ENCODE results near the gene DIPK1B.
"Not testable (repeated sequence)": the region's sequence is repeated elsewhere in the genome, so short reads cannot be mapped to it uniquely, and the experiment has no call there.

The DIPK1B gene

DNA sequence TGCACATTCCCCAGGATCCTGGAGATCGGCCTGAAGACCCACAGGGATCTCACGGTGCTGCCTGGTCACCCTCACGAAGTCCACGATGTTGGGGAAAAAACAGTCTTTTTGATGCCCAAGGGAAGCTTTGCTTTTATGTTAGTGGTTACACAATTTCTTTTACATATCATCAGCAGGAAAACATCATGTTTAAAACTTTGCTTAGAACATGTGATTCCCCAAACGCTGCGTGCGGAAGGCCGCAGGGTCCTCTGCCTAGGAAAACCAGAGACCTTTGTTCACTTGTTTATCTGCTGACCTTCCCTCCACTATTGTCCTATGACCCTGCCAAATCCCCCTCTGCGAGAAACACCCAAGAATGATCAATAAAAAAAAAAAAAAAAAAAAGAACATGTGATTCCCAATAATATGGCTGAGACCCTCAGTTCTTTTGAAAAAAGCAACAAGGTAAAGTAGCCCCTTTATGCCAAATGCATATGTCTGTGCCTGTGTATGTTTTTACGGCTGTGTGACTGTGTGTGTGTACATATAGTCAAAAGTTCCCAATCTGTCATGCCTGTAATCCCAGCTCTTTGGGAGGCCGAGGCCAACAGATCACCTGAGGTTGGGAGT, 13.6 kb upstream of the DIPK1B start:
- DNase-seq (ENCODE audit: low read depth in 3 of 3) = no peak

DNA sequence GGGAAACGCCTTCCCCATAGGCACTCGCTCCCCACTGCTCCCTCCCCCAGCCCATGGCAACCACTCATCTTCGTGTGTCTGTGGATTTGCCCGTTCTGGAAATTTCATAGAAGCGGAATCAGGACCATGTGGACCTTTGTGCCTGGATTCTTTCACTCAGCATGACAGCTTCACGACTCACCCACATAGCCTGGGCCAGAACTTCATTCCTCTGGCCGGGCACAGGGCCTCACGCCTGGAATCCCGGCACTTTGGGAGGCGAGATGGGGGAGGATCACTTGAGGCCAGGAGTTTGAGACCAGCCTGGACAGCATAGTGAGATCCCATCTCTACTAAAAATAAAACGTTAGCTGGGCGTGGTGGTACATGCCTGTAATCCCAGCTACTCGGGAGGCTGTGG, 12.1 kb upstream of the DIPK1B start:
- no peak for DNase-seq (ENCODE audit: low read depth in 3 of 3)

DNA sequence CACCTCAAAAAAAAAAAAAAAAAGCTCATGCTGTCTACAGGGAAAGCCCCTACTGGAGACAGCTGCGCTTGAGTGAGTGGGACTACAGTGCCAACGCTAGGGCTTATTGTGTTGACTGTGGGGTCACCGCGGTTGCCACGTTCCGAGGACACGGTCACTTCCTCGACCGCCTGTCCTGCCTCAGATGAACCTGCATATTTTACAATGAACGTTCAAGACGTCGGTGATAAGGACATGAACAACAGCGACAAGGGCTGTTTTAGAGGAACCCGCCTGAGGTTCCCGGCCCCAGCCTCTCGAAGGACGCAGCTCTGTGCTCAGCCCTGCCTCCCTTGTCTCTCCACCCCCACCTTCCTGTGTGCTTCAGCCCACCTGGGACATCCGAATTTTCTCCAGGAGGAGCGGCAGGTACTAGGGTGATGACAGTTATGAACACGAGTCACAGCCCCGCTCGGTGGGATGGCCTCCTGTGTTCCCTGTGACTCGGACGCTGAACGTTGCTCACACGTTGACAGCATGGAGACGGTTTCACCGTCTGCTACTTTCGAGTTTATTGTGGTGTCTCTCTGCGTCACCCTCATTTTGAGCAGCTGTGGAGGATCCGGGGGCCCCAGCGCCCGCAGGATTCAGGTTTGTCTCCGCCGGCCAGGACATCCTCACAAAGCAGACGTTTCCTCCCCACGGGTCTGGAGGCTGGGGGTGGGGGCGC, 11.3 kb upstream of the DIPK1B start:
- peak; percentile 58 to 75 (median 60) for DNase-seq (ENCODE audit: low read depth in 3 of 3)

GRCh38 chr9:136701668-136702053, 10.7 kb upstream of the DIPK1B start:
- no peak for DNase-seq (ENCODE audit: low read depth in 3 of 3)

DNA sequence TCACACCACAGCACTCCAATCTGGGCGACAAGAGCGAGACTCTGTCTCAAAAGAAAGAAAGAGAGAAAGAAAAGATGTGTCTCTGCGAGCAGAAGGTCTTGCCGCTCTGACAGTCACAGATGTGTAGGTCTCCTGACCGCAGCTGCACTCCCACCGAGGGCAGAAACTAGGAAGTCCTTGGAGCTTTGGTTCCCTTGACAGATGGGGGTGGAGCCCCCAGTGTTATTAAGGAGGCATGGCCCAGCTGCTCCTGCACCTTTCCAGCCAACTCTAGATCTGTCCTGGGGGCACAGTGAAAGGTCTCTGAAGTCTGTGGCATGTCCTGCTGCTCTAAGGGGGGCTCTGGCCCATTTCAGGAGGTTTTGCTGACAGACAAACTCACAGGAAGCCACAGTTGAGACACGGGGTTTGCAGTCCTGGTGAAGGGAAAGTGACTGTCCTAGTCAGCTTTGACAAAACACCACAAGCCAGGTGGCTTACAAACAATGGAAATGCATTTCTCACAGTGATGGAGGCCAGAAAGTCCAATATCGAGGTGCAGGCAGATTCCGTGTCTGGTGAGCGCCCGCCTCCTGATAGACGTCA, 9.0 kb upstream of the DIPK1B start:
- no peak for DNase-seq (ENCODE audit: low read depth in 3 of 3)

GRCh38 chr9:136704741-136705140, 7.6 kb upstream of the DIPK1B start:
- not testable (repeated sequence) for DNase-seq (ENCODE audit: low read depth in 3 of 3)

DNA sequence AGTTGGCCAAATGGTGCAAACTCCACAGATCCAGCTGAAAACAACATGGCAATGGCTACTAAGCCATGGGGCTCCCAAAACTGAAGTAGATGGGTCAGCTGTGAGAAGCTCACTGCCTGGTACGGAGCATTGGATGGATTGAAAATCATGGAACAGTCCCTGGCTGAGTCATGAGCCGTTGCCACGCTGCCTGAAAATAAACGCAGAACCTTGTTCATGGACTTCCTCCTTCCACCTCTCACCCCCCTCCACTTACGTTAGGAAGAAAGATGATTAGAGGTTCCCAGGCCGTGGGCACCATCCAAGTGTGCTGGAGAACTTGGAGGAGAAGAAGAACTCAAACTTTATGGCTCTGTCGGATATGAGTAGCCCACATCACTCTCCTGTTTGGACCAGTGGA, 6.8 kb upstream of the DIPK1B start:
- DNase-seq (ENCODE audit: low read depth in 3 of 3) = no peak

DNA sequence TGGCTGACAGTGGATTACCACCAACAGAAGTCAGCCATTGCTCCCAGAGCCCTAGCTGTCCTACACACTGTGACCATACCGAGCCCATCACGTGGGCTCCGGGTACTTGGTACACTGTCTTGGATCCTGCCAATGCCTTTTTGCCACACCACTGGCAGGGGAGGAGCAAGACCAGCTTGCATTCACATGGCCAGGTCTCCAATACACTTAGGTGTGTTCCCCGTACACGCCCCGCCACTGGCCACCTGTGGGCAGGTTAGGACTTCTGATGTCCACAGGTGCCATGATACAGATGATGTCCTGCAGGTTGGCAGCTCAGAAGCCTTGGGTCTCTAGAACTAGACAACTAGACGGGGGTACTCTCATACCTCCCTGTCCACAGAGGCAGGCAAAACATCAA, 5.4 kb upstream of the DIPK1B start:
- DNase-seq (ENCODE audit: low read depth in 3 of 3) = no peak

GRCh38 chr9:136707849-136708517, 4.4 kb upstream of the DIPK1B start:
- no peak for DNase-seq (ENCODE audit: low read depth in 3 of 3)

GRCh38 chr9:136709454-136710109, 2.8 kb upstream of the DIPK1B start:
- DNase-seq (ENCODE audit: low read depth in 3 of 3) = no peak

DNA sequence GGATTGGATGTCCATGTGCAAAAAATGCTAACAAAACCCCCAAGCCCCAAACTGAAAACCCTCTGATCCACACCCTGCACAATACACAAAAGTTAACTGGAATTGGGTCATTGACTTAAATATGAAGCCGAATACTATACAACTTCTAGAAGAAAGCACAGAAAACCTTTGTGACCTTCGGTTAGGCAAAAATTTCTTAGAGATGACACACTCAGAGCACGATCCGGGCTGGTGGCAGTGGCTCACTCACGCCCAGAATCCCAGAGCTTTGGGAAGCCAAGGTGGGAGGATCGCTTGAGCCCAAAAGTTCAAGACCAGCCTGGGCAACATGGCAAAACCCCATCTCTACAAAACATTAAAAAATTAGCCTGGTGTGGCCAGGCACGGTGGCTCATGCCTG, 1.8 kb upstream of the DIPK1B start:
- DNase-seq (ENCODE audit: low read depth in 3 of 3) = no peak

- not testable (repeated sequence) for DNase-seq (ENCODE audit: low read depth in 3 of 3)
Measured at GRCh38 chr9:136711219-136711648, 1.1 kb upstream of the DIPK1B start.

DNA sequence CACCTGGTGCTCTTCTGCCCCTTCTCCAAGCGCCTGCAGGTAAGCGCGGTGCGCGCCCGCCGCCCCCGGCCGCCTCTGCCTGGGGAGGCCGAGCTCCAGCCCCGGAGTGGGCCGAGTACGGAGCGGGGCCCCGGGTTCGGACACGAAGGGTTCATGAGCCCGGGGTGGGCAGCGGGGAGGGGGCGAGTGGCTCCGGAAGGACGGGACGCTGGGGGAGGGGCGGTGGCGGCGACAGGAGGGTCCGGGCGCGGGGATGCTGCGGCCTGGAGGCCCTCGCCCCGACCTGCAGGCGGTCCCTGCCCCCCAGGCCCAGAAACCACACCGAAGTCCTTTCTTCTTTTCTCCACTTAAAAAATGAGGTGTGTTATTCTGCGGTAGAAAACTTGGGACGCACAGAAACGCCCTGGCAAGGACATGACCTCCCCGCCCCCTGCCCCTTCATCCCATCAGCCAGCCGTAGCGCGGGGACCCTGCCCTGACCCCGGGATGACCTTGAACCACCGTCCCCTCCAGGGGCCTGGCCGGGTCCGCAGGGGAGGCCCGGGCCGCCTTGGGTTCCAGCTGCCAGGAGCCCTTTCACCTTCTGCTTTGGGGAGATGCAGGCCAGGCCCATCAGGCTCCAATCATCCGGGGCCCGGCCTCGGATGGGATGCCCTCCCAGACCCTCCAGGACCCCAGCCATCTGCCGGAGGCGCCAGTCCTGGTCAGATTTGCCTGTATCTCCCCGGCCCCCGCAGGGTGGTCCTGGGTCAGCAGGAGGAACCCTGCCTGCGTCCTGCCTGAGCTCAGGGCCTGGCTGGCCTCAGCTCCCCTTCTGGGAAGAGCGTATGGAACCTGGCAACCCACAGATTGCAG, 545 bp downstream of the DIPK1B start:
- DNase-seq (ENCODE audit: low read depth in 3 of 3) = no peak

- no peak for DNase-seq (ENCODE audit: low read depth in 3 of 3)
Measured at GRCh38 chr9:136713550-136713949, 1.2 kb downstream of the DIPK1B start.

DNA sequence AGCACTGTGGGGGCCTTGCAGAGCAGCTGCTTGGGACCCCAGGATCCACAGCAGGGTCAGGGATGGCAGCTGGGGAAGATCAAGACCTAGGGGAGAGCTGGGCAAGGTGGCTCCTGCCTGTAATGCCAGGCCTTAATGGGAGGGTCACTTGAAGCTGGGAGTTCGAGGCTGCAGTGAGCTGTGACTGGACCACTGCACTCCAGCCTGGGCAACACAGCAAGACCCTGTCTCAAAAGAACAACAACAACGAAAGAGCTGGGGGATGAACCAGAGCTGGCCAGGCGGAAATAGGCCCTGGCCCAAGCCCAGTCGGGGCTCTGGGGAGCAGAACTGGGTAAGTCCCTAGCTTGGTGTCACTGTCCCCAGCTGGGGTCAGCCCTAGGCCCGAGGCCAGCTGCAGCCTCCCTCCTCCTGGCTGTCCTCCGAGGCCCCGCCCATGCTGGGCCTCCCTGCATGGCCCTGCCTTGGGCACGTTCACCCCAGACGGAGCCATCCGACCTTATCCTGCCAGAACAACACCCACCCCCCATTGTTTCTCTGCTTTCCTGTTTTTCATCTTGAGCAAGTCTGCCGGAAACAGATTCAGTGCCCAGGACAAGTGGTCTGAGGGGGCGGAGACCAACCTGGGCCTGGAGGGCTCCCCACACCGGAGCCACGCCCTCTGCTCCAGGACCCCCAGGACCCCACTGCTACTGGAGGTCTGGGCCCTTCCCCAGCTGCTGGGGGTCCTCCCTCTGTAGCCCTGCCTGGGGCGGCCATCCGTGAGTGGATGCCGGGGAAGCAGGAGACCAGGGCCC, 1.9 kb downstream of the DIPK1B start:
- no peak for DNase-seq (ENCODE audit: low read depth in 3 of 3)

DNA sequence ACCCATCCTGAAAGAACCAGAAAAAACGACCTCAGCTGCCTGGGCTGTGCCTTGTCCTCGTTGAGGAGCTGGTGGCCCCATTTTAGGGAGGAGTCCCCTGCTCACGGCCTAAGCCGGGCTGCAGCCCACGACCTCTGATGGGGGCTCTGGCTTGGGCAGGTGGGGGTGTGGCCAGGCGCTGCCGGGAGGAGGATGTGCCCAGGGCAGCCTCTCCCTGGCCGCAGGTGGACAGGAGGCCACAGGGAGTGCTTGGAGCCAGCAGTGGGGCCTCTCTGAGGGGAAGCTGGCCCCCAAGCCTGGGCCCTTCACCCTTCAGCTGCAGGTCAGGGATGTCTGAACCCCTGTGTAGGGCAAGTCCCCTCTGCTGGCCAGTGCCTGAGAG, 2.5 kb downstream of the DIPK1B start:
- DNase-seq (ENCODE audit: low read depth in 3 of 3) = no peak

- DNase-seq (ENCODE audit: low read depth in 3 of 3) = no peak
Measured at GRCh38 chr9:136717399-136717798, 5.0 kb downstream of the DIPK1B start.

DNA sequence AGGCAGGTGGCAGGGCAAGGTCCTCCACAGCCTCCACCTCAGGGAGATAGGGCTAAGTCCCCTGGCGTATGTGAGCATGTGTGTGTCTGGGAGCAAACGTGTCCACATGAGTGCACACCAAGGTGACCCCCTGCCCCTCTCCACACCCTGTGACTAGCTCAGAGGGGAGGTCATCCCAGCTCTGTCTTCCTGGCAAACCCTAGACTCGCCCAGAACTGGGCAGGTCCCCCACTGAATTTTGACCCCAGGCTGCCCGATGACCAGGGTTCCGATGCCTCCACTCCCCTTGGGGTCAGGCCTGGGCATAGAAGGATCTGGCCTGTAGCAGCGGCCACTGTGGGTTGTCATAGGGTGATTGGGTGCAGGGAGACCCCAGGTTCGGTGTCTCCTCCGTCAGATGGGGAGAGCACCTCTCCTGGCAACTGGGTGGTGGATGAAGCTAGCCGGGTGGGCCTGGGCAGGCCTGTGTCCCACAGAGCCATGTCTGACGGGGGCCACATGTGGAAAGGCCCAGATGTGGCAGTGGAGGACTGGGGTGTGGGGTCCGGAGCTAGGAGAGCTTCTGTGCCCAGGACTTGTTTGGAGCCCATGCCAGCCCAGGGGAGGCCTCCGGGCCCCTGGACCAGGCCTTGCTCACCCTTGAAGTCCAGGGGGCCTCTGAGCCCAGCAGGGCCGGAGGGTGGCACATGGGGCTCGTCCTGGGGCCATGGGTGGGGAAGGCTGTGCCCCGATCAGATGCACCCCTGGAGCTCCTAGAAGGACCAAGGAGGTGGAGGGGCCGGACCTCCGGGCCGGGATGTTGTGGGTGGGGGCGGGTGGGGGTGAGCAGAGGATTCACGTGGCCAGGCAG, 6.2 kb downstream of the DIPK1B start:
- DNase-seq (ENCODE audit: low read depth in 3 of 3) = no peak

GRCh38 chr9:136719195-136719880, 7.0 kb downstream of the DIPK1B start:
- DNase-seq (ENCODE audit: low read depth in 3 of 3) = no peak
